ENCODE data around the gene YWHAB.

Gene YWHAB

GRCh38 chr20:44888226-44889103 is 3.0 kb downstream of the YWHAB start:
- H2AFZ ChIP-seq (ENCODE audit: low read length) = no peak overlapping the region
- peak overlapping the region; percentile 80; the same call in 1 of the 2 replicates for H3K4me2 ChIP-seq (ENCODE audit: low read depth, low read length)
- H3K27me3 ChIP-seq (replicated peaks; ENCODE audit: insufficient read depth, low read length) = no peaks in the 10 kb centered on the region
- no peak for DNase-seq
- H3K36me3 ChIP-seq (replicated peaks; ENCODE audit: insufficient read depth, low read length) = no peaks in the 10 kb centered on the region; the same call in 1 of the 2 replicates
- no peak overlapping the region for H3K4me3 ChIP-seq (ENCODE audit: low read length)
- no peaks in the 10 kb centered on the region for H3K9me3 ChIP-seq (replicated peaks; ENCODE audit: insufficient read depth, low read length)
- H3K79me2 ChIP-seq (ENCODE audit: low read length) = peaks cover 78% of the 10 kb centered on the region
- 0 out of 2 replicates have a peak, but pooled peaks cover 3% of the 10 kb centered on the region for H3F3A ChIP-seq (ENCODE audit: insufficient read depth, low read length)
- peaks cover 60% of the 10 kb centered on the region for H4K20me1 ChIP-seq (ENCODE audit: insufficient read depth, low read length)
- H3K4me1 ChIP-seq (ENCODE audit: low read length) = peaks cover 20% of the 10 kb centered on the region
- no peak overlapping the region for H3K27ac ChIP-seq (ENCODE audit: low read length)
- H3K9ac ChIP-seq (ENCODE audit: low read length) = no peak overlapping the region
- H3K9me2 ChIP-seq (replicated peaks; ENCODE audit: insufficient read depth, low read length) = no peaks in the 10 kb centered on the region
- no peak for TF ChIP-seq EZH2 (optimal IDR thresholded peaks at IDR 0.05; ENCODE audit: low read depth, low read length)
- peak; percentile 17; the same call in 1 of the 2 replicates for TF ChIP-seq CTCF (IDR thresholded peaks at IDR 0.05; ENCODE audit: low read length)
- TF ChIP-seq EZH2phosphoT487 (IDR thresholded peaks at IDR 0.05; ENCODE audit: low read length) = no peak

GRCh38 chr20:44891826-44892225 is 6.3 kb downstream of the YWHAB start:
- TF ChIP-seq CTCF (IDR thresholded peaks at IDR 0.05; ENCODE audit: low read length) = no peak
- no peak for TF ChIP-seq EZH2 (optimal IDR thresholded peaks at IDR 0.05; ENCODE audit: low read depth, low read length)
- TF ChIP-seq EZH2phosphoT487 (IDR thresholded peaks at IDR 0.05; ENCODE audit: low read length) = no peak
- Histone ChIP-seq H3K27me3 (replicated peaks; ENCODE audit: insufficient read depth, low read length) (no peaks in the 10 kb centered on the region), H3K9ac (ENCODE audit: low read length) (no peak overlapping the region), H3K4me3 (ENCODE audit: low read length) (no peak overlapping the region), H3K9me2 (replicated peaks; ENCODE audit: insufficient read depth, low read length) (no peaks in the 10 kb centered on the region), H3K27ac (ENCODE audit: low read length) (no peak overlapping the region), H3K36me3 (replicated peaks; ENCODE audit: insufficient read depth, low read length) (no peaks in the 10 kb centered on the region; the same call in 1 of the 2 replicates), H3K4me1 (ENCODE audit: low read length) (peaks cover 17% of the 10 kb centered on the region), H2AFZ (ENCODE audit: low read length) (no peak overlapping the region), H3K79me2 (ENCODE audit: low read length) (peaks cover 99% of the 10 kb centered on the region), H3F3A (ENCODE audit: insufficient read depth, low read length) (no peaks in the 10 kb centered on the region), H4K20me1 (ENCODE audit: insufficient read depth, low read length) (peaks cover 74% of the 10 kb centered on the region), H3K4me2 (ENCODE audit: low read depth, low read length) (no peak overlapping the region), H3K9me3 (replicated peaks; ENCODE audit: insufficient read depth, low read length) (no peaks in the 10 kb centered on the region)
- no peak for DNase-seq

GRCh38 chr20:44894959-44895358 is 9.5 kb downstream of the YWHAB start:
- Histone ChIP-seq H2AFZ (ENCODE audit: low read length) (no peak overlapping the region), H3K36me3 (replicated peaks; ENCODE audit: insufficient read depth, low read length) (no peaks in the 10 kb centered on the region), H3F3A (ENCODE audit: insufficient read depth, low read length) (no peaks in the 10 kb centered on the region), H3K9me2 (replicated peaks; ENCODE audit: insufficient read depth, low read length) (no peaks in the 10 kb centered on the region), H3K27ac (ENCODE audit: low read length) (no peak overlapping the region), H3K9ac (ENCODE audit: low read length) (no peak overlapping the region), H3K4me2 (ENCODE audit: low read depth, low read length) (no peak overlapping the region), H3K27me3 (replicated peaks; ENCODE audit: insufficient read depth, low read length) (no peaks in the 10 kb centered on the region), H3K79me2 (ENCODE audit: low read length) (peaks cover 99% of the 10 kb centered on the region), H3K4me1 (ENCODE audit: low read length) (no peaks in the 10 kb centered on the region), H4K20me1 (ENCODE audit: insufficient read depth, low read length) (peaks cover 59% of the 10 kb centered on the region), H3K9me3 (replicated peaks; ENCODE audit: insufficient read depth, low read length) (no peaks in the 10 kb centered on the region), H3K4me3 (ENCODE audit: low read length) (no peak overlapping the region)
- no peak for TF ChIP-seq EZH2 (optimal IDR thresholded peaks at IDR 0.05; ENCODE audit: low read depth, low read length)
- no peak for TF ChIP-seq CTCF (IDR thresholded peaks at IDR 0.05; ENCODE audit: low read length)
- TF ChIP-seq EZH2phosphoT487 (IDR thresholded peaks at IDR 0.05; ENCODE audit: low read length) = no peak
- no peak for DNase-seq

Data from MM.1S (cell line).